ENCODE measurements around the gene RLF.
A peak's percentile ranks its signal among the peaks of the same experiment; 100 is the strongest.
"Not testable (repeated sequence)": the region's sequence is repeated elsewhere in the genome, so short reads cannot be mapped to it uniquely, and the experiment has no call there.

Gene RLF

DNA sequence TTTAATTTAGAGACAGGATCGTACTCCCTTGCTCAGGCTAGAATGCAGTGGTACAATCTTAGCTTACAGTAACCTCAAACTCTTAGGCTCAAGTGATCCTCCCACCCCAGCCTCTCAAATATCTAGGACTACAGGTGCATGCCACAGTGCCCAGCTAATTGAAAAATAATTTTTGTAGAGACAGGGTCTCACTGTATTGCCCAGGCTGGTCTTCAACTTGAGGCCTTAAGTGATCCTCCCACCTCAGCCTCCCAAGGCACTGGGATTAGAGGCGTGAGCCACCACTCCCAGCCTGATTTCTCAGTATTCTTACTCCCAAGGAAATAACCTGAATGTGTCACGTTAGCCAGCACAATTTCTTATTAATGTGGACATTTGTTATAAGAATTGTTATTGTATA is 9.8 kb downstream of the RLF start:
- DNase-seq (ENCODE audit: low read depth, low spot score), result no peak

DNA sequence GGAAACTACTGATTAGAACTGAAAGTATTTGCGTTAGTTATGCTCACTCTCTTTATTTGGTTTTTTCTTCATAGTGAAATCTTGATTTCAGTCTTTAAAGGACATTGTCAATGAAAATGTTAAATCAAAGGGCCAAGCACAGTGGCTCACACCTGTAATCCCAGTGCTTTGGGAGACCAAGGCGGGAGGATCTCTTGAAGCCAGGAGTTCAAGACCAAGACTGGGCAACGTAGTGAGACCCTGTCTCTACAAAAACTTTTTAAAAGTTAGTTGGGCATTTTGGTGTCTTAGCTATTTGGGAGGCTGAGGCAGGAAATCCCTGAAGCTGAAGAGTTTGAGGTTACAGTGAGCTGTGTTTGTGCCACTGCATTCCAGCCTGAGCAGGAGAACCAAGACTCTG is 13.6 kb downstream of the RLF start:
- no peak for DNase-seq (ENCODE audit: low read depth, low spot score)

GRCh38 chr1:40176989-40177388 is 15.8 kb downstream of the RLF start:
- DNase-seq (ENCODE audit: low read depth, low spot score), result not testable (repeated sequence)

- DNase-seq (ENCODE audit: low read depth, low spot score), result no peak
Observed at GRCh38 chr1:40178200-40178599, 17.0 kb downstream of the RLF start.

DNA sequence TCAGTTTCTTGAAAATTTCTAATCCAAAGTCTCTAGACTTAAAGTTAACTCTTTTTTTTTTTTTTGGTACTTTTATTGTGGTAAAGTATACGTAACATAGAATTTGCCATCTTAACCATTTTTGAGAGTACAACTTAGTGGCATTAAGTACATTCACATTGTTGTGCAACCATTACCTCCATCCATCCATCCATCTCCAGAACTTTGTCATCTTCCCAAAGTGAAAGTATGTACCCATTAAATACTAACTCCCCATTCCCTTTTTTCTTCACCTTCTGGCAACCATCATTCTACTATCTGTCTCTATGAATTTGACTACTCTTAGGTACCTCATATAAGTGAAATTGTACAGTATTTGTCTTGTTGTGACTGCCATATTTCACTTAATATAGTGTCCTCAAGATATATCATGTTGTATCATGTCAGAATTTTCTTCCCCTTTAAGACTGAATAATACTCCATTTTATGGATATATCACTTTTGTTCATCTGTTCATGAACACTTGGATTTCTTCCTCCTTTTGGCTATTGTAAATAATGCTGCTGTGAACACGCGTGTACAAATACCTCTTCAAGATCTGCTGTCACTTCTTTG is 18.4 kb downstream of the RLF start:
- DNase-seq (ENCODE audit: low read depth, low spot score), result no peak

GRCh38 chr1:40183055-40183710 is 22.0 kb downstream of the RLF start:
- no peak for DNase-seq (ENCODE audit: low read depth, low spot score)

GRCh38 chr1:40184193-40184592 is 23.0 kb downstream of the RLF start:
- no peak for DNase-seq (ENCODE audit: low read depth, low spot score)

- DNase-seq (ENCODE audit: low read depth, low spot score), result no peak
Observed at GRCh38 chr1:40185951-40186864, 25.0 kb downstream of the RLF start.

DNA sequence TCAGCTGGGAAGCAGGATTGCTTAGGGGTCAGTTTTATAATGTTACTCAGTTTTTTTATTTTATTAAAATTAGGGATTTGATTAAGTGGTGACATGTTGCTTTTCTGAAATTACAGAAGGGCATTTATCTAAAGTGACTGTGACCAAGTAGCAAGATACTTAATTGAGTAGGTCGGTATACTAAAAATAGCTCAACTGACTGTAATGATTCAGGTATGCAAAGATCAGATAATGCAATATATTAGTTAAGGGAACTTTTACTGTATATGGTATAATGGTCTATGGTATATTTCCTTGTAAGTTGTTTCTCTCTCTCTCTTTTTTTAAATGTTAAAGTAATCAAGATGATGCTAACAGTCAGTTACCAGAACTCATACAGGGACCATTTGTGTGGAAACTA is 26.2 kb downstream of the RLF start:
- no peak for DNase-seq (ENCODE audit: low read depth, low spot score)

GRCh38 chr1:40194639-40195038 is 33.5 kb downstream of the RLF start:
- not testable (repeated sequence) for DNase-seq (ENCODE audit: low read depth, low spot score)

- no peak for DNase-seq (ENCODE audit: low read depth, low spot score)
Observed at GRCh38 chr1:40197656-40198055, 36.5 kb downstream of the RLF start.

GRCh38 chr1:40199126-40199525 is 37.9 kb downstream of the RLF start:
- DNase-seq (ENCODE audit: low read depth, low spot score), result no peak

- DNase-seq (ENCODE audit: low read depth, low spot score), result no peak
Observed at GRCh38 chr1:40204856-40205255, 43.7 kb downstream of the RLF start.

DNA sequence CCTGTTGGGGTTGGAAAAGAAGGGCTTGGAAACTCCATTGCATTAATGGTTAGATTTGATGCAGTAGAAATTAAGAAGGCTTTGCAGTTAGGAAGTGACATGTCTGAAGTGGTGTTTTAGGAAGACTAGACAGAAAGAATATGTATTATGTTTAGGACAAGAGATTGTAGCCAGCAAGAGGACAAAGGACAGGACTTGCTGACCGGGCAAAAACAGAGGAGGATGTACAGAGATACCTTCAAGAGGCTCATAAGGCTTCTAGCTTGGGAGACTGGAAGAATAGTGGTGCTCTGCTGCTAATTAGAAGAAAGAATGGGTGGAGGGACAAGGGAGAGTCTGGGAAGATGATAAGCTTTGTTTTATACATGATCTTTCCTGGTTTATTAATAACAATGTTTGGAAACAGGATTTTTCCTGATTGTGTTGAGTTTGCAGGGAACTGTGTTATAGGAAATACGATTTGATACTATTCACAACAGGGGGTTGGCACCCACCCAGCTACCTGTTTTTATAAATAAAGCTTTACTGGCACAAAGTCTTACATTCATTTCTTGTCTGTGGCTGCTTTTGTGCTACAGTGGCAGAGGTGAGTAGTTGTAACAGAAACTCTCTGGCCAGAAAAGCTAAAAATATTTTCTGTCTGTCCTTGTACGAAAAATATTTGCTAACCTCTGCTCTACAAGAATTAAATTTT is 49.5 kb downstream of the RLF start:
- no peak for DNase-seq (ENCODE audit: low read depth, low spot score)

DNA sequence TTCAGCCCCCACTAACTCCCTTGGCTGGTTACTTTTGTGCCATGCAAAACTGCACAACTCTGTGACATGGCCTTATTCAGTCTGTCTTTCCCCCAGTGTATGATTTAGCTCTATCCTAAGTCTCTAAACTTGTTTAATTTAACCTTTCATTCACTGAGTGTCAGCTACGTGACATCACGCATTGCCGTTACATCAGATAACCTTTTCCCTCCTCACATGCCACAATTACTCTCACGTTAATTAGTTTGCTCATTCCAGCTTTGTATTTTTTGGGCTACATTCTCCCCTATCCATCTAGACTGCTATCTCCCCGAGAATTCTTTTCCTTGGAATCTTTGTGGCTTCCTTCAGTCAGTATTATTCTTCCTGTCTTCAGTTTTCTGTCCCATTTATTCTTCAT is 57.1 kb downstream of the RLF start:
- DNase-seq (ENCODE audit: low read depth, low spot score), result no peak

DNA sequence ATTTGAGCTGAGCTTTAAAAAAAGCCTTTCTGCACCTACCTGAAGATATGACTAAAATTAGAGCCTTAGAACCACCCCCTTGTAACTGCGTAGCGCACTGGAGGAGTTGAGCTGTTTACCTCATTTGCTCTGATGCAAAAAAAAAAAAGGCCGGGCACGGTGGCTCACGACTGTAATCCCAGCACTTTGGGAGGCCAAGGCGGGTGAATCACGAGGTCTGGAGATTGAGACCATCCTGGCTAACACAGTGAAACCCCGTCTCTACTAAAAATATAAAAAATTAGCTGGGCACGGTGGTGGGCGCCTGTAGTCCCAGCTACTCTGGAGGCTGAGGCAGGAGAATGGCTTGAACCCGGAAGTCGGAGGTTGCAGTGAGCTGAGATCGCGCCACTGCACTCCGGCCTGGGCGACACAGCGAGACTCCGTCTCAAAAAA is 60.3 kb downstream of the RLF start:
- not testable (repeated sequence) for DNase-seq (ENCODE audit: low read depth, low spot score)

DNA sequence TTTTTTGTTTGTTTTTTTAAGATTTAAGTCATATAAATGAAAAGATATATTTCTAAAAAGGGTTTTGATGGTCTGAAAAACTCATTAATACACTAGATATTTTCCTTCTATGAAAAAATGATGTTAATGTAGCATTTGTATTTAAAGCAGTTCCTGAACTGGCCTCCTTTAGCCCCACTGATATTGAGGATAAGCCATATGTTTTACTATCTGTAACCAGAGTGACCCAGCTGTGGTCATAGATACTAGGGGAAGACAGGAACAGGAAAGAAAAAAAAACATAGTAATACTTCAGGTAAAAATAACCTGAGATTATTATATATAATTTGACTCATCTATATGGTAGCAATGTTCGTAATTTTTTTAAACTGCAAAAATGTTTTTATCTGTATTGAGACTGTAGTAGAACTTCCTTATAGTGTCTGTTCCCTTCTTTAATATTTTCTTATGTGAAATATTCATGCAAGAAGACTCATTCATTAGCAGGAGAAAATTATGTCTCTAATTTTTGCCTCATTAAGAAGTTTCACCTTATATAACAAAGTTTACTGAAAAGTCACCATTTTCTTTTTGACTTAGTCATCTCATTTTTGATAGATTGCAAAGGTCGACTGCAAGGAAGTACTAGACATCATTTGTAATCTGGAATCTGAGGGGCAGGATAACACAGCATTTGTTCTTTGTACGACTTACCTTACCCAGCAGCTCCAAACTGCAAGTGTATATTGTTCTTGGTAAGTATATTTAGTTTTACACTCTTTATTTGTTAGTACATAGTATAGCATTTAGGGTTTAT is 61.0 kb downstream of the RLF start:
- DNase-seq (ENCODE audit: low read depth, low spot score), result no peak

DNA sequence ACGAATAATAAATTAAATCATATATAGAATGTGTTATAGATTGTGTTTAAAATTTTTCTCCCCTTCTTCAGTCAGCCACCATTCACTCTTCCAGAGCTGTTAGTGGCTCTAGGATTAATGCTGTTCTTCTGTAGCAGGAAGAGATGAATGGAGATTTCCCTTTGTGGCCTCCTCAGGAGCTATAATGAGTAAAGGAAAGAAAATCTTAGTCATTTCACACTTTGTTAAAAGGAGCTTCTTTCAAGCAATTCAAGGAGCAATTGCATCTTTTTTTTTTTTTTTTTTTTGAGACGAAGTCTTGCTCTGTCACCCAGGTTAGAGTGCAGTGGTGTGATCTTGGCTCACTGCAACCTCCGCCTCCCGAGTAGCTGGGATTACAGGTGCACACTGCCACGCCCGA is 62.9 kb downstream of the RLF start:
- no peak for DNase-seq (ENCODE audit: low read depth, low spot score)

GRCh38 chr1:40226192-40226591 is 65.0 kb downstream of the RLF start:
- DNase-seq (ENCODE audit: low read depth, low spot score), result no peak

- peak; percentile 12 for DNase-seq (ENCODE audit: low read depth, low spot score)
Observed at GRCh38 chr1:40232444-40232843, 71.3 kb downstream of the RLF start.

- DNase-seq (ENCODE audit: low read depth, low spot score), result no peak
Observed at GRCh38 chr1:40239626-40240025, 78.4 kb downstream of the RLF start.

Data from activated naive CD8-positive, alpha-beta T cell treated with anti-CD3 and anti-CD28 coated beads, Interleukin-2, amount 50 U/mL, for 16 hours (primary cell).